HL-60 (cell line): ENCODE data around the gene RNF220.

Experiments
- DNase-seq, 2 experiments: peaks; one replicate each; pipeline ENCODE4 v3.0.0-alpha.2; 2010 to 2020; ENCODE audit warnings: low read depth in 1 of 2, low spot score in 1 of 2
- H3K27ac ChIP-seq: fragments of 250-450 bp; sonication (Bioruptor Pico); replicated peaks from 2 replicates; pipeline ENCODE4 v1.5.1; 2020; ENCODE audit warnings: mild to moderate bottlenecking, moderate library complexity
- H3K27me3 ChIP-seq: fragments of 250-450 bp; sonication (Bioruptor Pico); 2 replicates; pipeline ENCODE4 v1.5.1; 2021; ENCODE audit warnings: mild to moderate bottlenecking, moderate library complexity; ENCODE audit not compliant: insufficient read depth, poor library complexity, severe bottlenecking
- H3K4me3 ChIP-seq: replicated peaks from 2 replicates; pipeline ENCODE4 v1.5.1; 2011; ENCODE audit warnings: mild to moderate bottlenecking, control low read depth, low read length; ENCODE audit not compliant: insufficient read depth
- CTCF ChIP-seq: IDR thresholded peaks from one replicate; pipeline ENCODE4 v1.5.1; 2011; ENCODE audit warnings: low read length, control low read depth, inconsistent platforms; ENCODE audit not compliant: insufficient read depth
- GABPA ChIP-seq: IDR thresholded peaks from 2 replicates; pipeline ENCODE4 v1.6.1; 2012; ENCODE audit warnings: low read depth
- POLR2AphosphoS5 ChIP-seq: IDR thresholded peaks from 2 replicates; pipeline ENCODE4 v1.6.1; 2012; ENCODE audit warnings: low read depth
- REST ChIP-seq: IDR thresholded peaks from 2 replicates; pipeline ENCODE4 v1.6.1; 2012; ENCODE audit warnings: low read depth; ENCODE audit not compliant: insufficient replicate concordance
- SPI1 ChIP-seq: IDR thresholded peaks from 2 replicates; pipeline ENCODE4 v1.6.1; 2012; ENCODE audit warnings: low read depth, mild to moderate bottlenecking, borderline replicate concordance

RNF220 gene

DNA sequence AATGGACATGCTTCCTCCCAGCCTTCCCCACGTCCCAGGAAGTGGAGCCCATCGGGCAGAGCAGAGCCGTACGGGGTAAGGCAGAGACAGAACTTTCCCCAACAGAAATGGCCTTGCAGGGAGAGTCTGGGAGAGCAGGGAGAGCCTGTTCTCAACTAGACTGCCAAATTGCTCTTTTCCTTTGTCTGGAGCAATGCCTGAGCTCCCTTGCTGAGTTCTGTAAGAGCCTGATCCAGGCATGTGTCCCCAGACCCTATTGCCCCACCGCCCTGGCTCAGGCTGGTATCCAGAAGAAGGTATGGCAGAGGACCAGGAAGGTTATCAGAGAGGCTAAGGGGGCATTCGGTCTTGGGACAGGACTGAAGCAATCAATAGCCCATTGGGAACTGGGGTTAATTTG is 189.3 kb downstream of the RNF220 start:
- no peaks in the 10 kb centered on the region for H3K27me3 ChIP-seq
- no peak overlapping the region for H3K27ac ChIP-seq
- H3K4me3 ChIP-seq = no peak overlapping the region
- TF ChIP-seq SPI1 (no peak), CTCF (no peak), GABPA (no peak), POLR2AphosphoS5 (no peak), REST (no peak)
- DNase-seq = no peak

- TF ChIP-seq CTCF = peak; percentile 72
- TF ChIP-seq SPI1 = no peak
- TF ChIP-seq REST = no peak
- no peak for TF ChIP-seq POLR2AphosphoS5
- TF ChIP-seq GABPA = no peak
- no peaks in the 10 kb centered on the region for H3K27me3 ChIP-seq
- no peak overlapping the region for H3K27ac ChIP-seq
- peak; percentile 28 to 68 for DNase-seq
- H3K4me3 ChIP-seq = no peak overlapping the region
Measured at GRCh38 chr1:44594871-44595735, 190.0 kb downstream of the RNF220 start.

GRCh38 chr1:44596511-44596910 is 191.5 kb downstream of the RNF220 start:
- TF ChIP-seq REST (no peak), POLR2AphosphoS5 (no peak), GABPA (no peak), SPI1 (no peak), CTCF (no peak)
- no peak for DNase-seq
- Histone ChIP-seq H3K27me3 (no peaks in the 10 kb centered on the region), H3K27ac (no peak overlapping the region), H3K4me3 (no peak overlapping the region)
